ENCODE results near the gene DYNC2I2.

- TF ChIP-seq POLR2A (IDR thresholded peaks at IDR 0.05; ENCODE audit: low read depth, low read length) (no peak), TAF1 (IDR thresholded peaks at IDR 0.05; ENCODE audit: borderline replicate concordance, low read depth, low read length) (no peak), POLR2AphosphoS5 (IDR thresholded peaks at IDR 0.05; ENCODE audit: low read depth, low read length) (no peak)
Observed at GRCh38 chr9:128632486-128632885, 24.2 kb downstream of the DYNC2I2 start.

Measured in GM12892 (cell line).